HG03575 (cell line): ENCODE results near the gene MTARC2.

Experiments
- ATAC-seq: cut with Tn5 transposase; IDR thresholded peaks from one replicate; pipeline ENCODE4 v1.9.1; 2021; ENCODE audit not compliant: unreplicated experiment, insufficient number of reproducible peaks, low FRiP score; ENCODE audit errors: extremely low read depth

MTARC2 gene

DNA sequence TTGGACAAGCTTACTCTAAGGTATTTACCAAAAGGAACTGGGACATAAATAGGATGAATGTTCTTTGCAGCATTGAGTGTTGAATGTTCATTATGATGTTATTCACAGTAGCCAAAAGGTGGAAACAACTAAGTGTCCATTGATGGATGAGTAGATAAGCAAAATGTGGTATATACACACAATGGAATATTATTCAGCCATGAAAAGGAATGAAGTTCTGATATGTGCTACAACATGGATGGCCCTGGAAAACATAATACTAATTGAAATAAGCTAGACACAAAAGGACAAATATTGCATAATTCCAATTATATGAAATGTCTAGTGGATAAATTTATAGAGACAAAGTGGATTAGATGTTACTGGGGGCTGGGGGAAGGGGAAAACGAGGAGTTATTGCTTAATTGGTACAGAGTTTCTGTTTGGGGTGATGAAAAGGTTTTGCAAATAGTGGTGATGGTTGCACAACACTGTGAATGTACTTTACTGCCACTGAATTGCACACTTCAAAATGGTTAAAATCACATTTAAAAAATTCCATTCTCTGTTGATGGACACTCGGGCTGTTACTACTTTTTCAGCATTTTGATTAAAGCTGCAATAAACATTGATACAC, 41.5 kb downstream of the MTARC2 start:
- no peak for ATAC-seq

DNA sequence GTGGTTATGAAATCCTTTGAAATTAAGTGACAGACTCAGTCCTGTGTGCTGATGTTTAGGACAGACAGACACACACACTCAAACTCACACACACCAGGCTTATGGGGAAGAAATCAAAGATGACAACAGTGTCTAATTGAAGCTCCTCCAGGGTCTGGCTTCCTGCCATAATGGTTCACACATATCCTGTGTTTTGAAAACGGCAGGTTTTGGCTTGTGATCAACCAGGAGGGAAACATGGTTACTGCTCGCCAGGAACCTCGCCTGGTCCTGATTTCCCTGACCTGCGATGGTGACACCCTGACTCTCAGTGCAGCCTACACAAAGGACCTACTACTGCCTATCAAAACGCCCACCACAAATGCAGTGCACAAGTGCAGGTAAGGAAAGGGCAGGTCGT, 43.2 kb downstream of the MTARC2 start:
- no peak for ATAC-seq

DNA sequence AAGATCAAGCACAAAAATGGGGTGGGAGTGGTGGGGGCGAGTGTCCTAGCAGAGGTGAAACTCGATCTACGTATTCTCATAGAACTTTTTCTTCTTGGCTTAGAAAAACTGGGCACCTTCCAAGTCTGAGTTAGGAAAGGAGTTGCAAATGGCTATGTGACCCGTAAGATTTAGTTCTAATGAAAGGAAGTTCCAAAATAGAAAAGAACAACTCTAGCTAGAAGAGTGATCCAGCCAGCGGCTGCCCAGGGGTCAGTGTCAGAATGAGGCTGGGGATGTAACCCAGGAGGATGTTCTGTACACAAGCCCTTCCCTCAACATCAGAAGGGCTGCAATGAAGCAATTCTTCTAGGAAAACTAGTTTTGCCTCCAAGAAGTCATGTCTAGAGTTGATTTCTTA, 43.8 kb downstream of the MTARC2 start:
- ATAC-seq: no peak

DNA sequence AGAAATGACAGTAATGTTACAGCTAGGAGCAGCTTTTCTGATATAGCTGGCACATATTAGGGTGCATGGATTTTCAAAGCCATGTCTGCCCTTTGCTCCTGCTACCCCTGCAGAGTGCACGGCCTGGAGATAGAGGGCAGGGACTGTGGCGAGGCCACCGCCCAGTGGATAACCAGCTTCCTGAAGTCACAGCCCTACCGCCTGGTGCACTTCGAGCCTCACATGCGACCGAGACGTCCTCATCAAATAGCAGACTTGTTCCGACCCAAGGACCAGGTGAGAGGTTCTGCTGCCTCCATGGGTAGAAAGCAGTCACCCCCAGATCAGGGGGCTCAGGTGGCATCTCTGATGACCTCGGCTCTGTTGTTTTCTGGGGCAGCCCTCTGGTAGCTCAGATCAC, 48.4 kb downstream of the MTARC2 start:
- ATAC-seq: no peak

DNA sequence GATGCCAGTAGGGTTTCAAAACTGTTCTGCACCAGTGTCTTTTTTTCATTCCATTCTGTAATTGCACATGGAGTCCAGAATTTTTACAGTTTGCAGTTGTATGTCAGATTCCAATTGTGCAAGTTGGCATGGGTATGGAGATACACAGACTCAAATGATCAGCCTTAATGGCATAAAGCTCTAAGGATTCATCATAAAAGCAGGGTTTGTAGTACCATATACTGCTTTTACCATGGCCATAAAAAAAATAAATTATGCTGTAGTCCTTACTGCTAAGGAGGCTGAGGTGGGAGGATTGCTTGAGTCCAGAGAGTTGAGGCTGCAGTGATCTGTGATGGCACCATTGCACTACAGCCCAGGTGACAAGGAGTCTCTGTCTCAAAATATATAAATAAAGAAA, 48.9 kb downstream of the MTARC2 start:
- no peak for ATAC-seq

DNA sequence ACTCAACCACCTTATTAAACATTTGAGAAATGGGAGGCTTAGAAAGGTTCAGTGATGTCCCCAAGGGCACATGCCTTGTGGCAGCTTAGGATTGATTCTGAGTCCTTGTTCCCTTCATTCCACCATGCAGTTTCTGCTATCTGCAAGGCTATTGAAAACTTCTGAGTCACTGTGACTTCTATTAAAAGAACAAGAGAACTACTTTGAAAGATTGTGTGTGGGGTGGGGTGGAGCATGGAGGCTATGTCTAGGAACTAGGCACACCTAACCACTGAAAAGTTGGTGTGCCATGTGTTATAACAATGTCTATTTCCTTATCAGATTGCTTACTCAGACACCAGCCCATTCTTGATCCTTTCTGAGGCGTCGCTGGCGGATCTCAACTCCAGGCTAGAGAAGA, 49.4 kb downstream of the MTARC2 start:
- ATAC-seq: no peak

DNA sequence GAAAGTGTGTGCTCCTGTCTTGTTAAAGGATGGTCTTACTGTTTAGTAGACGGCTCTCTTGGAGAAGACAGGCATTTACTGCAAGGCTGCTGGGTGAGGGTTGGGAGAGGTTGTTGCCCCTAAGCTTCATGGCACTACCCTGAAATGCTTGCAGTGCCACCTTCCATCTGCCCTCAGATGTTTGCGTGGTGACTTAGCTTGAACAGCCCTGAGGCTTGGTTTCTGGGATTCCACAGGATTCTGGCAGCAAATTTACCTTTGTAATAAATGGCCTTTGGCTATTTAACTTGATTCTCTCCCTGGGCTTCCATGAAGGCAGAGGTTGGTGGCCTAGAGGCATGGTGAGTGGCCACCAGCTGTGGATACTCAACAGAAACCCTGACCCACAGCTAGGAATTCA, 50.2 kb downstream of the MTARC2 start:
- ATAC-seq: no peak

DNA sequence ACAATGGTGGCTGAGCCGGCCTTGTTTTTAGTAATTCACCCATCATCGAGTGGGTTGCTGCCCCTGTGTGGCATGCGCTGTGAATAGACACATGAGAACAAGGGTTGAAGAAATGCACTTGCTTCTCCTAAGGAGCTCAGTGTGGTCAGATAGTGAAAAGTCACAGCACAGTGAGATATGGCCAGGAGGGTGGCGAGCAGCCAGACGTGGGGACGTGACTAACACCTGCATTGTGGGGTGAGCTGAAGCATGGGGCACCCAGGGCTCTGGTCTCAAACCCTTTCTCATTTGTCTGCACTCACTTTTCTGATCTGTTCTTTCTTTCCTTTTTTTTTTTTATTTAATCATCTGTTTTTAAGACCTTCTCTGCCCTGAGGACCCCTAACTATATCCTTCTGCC, 52.1 kb downstream of the MTARC2 start:
- ATAC-seq: no peak

DNA sequence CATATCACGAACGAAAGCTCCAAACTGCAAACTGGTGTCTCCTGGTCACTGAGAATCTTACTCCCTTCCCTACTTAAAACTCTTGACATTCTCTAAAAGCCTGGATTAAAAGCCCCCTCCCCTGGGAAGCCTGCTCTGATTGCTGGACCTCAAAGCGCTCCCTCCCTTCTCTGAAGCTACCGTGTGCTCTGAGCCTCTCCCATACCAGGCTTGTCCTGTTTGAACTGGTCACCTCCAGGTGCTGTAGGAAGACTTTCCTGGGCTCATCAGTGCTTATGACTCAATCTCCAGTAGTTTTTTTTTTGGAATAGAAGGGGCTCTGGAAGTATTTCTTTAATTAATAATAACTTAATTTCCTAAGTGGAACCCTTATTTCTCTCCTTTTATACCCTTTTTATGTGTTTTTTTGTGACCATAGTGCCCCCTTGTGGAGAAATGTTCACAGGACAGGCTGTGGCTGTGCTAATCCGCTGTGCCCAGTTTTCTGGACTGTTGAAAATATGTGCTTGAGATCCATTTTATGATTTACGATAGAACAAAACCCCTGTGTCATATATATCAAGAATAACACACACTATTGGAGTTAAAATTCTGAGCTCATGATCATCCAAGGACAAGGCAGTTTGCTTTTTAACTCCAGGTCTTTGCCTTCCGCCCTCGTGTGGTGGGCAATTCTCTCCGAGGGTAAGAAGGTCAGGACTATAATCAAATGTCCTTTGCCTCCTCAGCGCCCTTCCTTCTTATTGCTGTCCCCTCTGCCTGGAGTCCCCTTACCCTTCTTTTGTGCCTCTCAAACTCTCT, 55.5 kb downstream of the MTARC2 start:
- ATAC-seq: no peak

DNA sequence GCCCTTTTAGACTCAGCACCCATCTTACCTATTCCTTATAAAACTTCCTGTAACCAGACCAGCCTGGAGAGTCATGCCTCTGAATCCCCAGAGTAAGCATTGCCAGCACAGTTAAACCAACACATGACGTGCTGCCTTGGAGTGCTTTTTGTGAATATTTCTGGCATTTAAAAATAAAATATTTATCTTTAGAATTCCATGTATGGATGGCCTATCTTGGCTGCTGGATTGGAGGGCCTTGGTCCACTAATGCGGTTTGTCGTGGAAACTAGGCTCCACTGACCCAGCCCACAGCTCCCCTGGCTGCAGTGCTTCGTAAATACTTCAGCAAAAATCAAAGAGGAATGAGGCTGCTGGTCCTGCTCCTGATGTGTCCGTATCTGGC, 56.1 kb downstream of the MTARC2 start:
- ATAC-seq: no peak

DNA sequence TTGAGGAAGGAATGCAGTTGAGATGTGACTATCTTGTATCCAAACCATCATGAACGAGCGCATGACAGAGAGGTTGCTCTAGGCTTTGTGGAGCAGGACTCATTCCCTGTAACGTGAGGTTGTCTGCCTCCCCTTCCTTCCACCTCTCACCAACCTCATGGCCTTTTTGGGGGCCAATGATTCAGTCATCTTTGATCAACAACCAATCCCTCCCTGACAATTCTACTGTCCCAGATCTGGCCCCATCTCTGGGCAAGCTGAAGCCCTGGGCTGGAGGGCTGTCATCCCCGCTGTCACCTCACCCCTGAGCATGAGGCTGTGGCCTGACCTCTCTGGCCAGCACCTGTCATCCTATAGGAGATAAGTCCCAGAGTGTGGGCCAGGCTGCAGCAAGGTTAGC, 58.3 kb downstream of the MTARC2 start:
- no peak for ATAC-seq

DNA sequence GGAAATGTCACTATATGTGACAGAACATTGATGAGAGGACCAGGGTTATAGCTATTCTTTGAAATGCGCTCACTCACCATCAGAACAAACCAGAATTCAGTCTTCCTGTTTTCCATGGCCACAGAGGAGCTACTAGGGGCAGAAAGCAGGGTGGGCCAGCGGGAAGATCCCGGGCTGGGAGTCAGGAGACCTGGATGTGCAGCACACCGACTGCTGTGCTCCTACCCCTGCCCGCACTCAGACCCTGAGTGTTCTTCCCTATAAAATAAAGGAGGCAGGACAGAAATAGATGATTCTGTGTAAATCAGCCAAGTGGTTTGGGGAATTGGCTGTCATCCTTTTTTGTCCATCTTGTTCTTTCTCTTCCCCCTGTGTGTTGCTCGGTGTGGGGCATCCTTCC, 59.6 kb downstream of the MTARC2 start:
- no peak for ATAC-seq

DNA sequence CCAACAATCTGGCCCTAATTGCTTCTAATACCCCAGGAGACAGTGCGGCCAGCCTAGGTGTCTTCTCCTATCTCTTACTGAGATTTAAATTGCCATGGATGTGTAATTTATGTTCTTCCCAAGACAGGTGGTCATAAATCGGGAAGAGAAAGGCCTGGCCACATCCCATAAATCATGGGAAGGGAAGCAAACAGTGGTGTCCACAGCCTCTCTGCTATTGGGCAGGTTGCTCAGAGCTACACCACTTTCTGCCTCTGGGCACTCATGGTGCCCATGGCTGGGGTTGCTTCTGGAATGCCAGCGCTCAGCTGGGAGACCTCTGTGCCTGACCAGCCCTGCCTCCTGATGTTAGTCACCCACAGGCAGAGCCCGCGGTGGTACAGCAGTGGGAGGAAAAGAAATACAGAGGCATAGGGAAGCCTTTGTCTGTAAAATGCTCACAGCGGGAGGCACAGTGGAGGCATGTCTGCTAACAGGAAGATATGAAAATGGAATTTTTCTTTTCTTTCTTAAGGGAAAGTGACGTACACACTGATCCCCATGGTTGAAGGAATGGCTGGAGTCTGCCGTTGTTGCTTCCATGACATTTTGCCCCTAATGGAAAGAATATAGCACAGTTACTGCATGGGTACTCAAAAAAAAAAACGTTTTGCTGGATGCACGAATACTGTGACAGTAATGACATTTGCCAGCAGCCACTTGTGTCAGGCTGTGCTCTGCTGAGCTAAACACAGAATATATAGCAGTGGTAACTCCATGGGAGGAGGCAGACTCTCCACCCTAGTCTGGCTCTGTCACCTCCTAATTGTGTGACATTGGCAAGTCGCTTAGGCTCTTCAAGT, 60.4 kb downstream of the MTARC2 start:
- ATAC-seq: no peak

DNA sequence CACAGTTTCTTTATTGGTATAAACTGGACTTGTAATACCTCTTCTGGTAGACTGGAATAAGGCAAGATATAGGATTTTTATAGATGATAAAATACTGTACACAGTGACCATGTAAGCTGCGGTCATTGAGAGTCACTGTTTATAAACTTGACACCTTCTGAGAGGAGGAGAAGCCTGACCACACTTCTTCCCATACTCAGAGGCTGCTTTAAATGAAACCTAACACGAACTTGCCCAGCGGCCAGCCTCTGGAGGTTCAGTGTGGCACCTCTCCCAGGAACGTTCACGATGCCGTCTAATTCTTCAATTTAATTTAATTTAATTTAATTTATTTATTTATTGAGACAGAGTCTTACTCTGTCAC, 61.0 kb downstream of the MTARC2 start:
- no peak for ATAC-seq

DNA sequence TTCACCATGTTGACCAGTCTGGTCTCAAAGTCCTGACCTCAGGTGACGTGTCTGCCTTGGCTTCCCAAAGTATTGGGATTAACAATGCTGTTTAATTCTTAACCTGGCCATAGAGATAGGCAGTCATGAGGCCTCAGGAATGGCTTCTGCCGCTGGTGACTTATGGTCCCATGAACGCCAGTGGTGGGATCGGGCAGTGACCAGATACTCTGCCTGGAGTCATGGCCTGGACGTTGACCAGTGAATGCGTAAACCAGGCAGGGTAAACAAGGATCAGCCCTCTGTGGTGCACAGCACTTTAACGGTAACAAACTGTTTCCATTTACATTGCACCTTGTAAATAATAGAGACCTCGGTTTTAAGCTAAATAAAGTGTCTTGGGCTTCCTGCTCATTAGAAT, 61.6 kb downstream of the MTARC2 start:
- no peak for ATAC-seq

DNA sequence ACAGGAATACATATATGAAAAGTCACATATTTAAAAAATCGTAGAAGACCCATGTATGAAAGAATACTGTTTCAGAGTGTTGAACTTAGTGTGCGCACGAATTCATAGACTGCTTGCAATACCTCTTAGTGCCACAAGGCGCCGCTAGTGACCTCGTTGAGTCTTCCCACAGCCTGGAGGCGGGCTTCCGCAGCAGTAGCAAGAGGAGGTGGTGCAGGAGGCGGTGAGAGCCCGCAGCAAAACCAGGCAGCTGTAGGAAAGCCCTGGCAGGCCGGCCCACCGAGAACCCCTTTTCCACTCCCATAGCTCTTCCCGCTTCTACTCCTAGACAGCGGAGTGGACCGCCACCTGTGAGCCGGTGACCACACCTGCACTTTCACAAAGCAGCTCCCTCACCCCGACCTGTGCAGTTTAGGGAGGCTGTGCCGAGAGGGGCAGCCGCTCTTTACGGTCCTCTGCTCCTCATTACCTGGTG, 62.1 kb downstream of the MTARC2 start:
- ATAC-seq: peak; percentile 73

DNA sequence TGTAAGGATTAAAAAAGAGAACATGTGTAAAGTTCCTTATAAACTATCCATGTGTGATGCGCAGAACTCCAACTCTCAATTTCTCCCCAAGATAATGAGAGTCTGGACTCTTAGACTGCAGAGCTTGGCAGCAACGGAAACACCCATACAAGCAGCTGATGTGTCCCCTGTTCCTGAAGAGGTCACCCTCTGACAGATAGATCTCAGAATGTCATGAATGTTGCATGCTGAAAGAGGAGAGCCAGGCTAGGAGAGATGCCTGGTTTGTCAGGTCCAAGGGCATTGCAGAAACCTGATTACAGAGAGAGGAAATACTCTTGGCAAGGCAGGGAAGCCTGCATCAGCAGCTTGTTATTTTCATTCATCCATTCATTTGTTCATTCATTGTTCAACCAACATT, 62.8 kb downstream of the MTARC2 start:
- no peak for ATAC-seq

DNA sequence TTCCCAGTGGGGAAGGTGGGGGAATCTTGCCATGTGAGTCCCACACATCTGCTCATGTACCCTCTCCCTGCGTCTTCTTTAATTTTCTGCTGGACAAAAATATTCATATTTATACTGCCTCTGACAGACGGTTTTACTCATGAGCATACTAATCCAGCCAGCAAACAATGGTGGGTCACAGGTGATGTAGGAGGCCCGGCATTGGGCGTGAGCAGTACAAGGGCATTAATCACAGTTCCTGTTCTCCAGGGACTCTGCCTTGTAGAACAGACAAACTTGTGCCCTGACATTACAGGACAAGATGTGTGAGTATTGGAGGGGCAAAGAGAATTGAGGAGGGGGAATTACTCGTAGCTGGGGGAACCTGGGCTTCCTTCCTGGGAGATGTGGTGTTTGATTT, 63.6 kb downstream of the MTARC2 start:
- no peak for ATAC-seq

DNA sequence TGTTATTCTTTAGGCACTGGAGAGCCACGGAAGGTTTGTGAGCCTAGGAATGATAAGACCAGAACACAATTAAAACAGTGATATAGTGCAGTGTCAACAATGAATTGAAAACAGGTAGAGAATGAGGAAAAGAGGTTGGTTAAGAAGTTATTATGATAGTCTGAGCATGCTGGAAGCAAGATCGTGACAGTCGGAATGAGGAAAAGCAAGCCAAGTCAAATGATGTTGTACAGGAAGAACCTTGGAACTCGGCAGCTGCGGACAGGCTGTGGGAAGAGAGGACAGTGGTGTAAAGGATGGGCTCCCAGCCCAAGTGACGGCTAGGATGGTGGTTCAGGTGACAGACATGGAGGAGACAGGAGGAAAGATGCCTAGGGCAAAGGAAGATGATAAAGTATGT, 64.2 kb downstream of the MTARC2 start:
- no peak for ATAC-seq

DNA sequence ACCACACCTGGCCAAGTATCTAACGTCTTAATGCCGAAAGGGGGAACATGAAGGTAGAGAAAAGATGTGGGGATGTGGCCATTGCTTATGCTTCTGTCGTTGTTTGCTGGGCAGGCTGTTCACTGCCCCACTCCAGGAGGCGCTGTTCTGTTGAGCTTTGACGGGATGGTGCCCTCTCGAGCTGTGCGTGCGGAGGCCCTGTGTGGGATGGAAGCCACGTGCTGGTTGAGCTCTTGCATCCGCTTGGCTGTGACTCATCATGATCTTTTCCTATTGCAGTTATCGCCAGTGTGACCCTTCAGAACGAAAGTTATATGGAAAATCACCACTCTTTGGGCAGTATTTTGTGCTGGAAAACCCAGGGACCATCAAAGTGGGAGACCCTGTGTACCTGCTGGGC, 64.9 kb downstream of the MTARC2 start:
- ATAC-seq: no peak
